ENCODE data around the gene HEXD.

Gene HEXD

GRCh38 chr17:82461827-82462524 lies 43.8 kb downstream of the HEXD start:
- DNase-seq = peak; percentile 90

GRCh38 chr17:82463391-82463790 lies 45.2 kb downstream of the HEXD start:
- no peak for DNase-seq

GRCh38 chr17:82463925-82464566 lies 45.9 kb downstream of the HEXD start:
- no peak for DNase-seq

GRCh38 chr17:82464567-82464929 lies 46.4 kb downstream of the HEXD start:
- no peak for DNase-seq

GRCh38 chr17:82465023-82465603 lies 47.0 kb downstream of the HEXD start:
- no peak for DNase-seq

- no peak for DNase-seq
These were observed 50.5 kb downstream of the HEXD start for GRCh38 chr17:82468692-82469091.

- no peak for DNase-seq
These were observed 51.9 kb downstream of the HEXD start for GRCh38 chr17:82470065-82470464.

GRCh38 chr17:82474223-82475010 lies 56.3 kb downstream of the HEXD start:
- DNase-seq = no peak

- DNase-seq = no peak
These were observed 57.3 kb downstream of the HEXD start for GRCh38 chr17:82475458-82475857.

GRCh38 chr17:82477934-82478333 lies 59.8 kb downstream of the HEXD start:
- DNase-seq = no peak

- no peak for DNase-seq
These were observed 61.5 kb downstream of the HEXD start for GRCh38 chr17:82479602-82480001.

GRCh38 chr17:82480318-82480717 lies 62.2 kb downstream of the HEXD start:
- no peak for DNase-seq

- DNase-seq = no peak
These were observed 65.1 kb downstream of the HEXD start for GRCh38 chr17:82483204-82483660.

GRCh38 chr17:82483836-82484235 lies 65.7 kb downstream of the HEXD start:
- no peak for DNase-seq

GRCh38 chr17:82486231-82487094 lies 68.3 kb downstream of the HEXD start:
- DNase-seq = no peak

- no peak for DNase-seq
These were observed 69.8 kb downstream of the HEXD start for GRCh38 chr17:82487910-82488309.

- no peak for DNase-seq
These were observed 71.0 kb downstream of the HEXD start for GRCh38 chr17:82489117-82489516.

GRCh38 chr17:82489851-82490511 lies 71.8 kb downstream of the HEXD start:
- DNase-seq = peak; percentile 58

GRCh38 chr17:82490512-82491195 lies 72.5 kb downstream of the HEXD start:
- DNase-seq = peak; percentile 67

GRCh38 chr17:82491196-82491530 lies 73.0 kb downstream of the HEXD start:
- no peak for DNase-seq

GRCh38 chr17:82491533-82491932 lies 73.4 kb downstream of the HEXD start:
- DNase-seq = no peak

Measured in NCI-H510A (cell line).